Measurements from ENCODE around the gene SYF2.

Gene SYF2

GRCh38 chr1:25198663-25199252 lies 33.5 kb downstream of the SYF2 start:
- in situ Hi-C loops (cut with HindIII; ENCODE audit: low sequenced_read_pairs), result no loop called here
- H3K4me3 ChIP-seq (ENCODE audit: low read depth, low read length), result no peak overlapping the region
- TF ChIP-seq, protein P1, sequence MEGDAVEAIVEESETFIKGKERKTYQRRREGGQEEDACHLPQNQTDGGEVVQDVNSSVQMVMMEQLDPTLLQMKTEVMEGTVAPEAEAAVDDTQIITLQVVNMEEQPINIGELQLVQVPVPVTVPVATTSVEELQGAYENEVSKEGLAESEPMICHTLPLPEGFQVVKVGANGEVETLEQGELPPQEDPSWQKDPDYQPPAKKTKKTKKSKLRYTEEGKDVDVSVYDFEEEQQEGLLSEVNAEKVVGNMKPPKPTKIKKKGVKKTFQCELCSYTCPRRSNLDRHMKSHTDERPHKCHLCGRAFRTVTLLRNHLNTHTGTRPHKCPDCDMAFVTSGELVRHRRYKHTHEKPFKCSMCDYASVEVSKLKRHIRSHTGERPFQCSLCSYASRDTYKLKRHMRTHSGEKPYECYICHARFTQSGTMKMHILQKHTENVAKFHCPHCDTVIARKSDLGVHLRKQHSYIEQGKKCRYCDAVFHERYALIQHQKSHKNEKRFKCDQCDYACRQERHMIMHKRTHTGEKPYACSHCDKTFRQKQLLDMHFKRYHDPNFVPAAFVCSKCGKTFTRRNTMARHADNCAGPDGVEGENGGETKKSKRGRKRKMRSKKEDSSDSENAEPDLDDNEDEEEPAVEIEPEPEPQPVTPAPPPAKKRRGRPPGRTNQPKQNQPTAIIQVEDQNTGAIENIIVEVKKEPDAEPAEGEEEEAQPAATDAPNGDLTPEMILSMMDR (IDR thresholded peaks at IDR 0.05; ENCODE audit: low read depth, low read length), result no peak
- peak; percentile 5 for DNase-seq (ENCODE audit: low read depth, low spot score)

DNA sequence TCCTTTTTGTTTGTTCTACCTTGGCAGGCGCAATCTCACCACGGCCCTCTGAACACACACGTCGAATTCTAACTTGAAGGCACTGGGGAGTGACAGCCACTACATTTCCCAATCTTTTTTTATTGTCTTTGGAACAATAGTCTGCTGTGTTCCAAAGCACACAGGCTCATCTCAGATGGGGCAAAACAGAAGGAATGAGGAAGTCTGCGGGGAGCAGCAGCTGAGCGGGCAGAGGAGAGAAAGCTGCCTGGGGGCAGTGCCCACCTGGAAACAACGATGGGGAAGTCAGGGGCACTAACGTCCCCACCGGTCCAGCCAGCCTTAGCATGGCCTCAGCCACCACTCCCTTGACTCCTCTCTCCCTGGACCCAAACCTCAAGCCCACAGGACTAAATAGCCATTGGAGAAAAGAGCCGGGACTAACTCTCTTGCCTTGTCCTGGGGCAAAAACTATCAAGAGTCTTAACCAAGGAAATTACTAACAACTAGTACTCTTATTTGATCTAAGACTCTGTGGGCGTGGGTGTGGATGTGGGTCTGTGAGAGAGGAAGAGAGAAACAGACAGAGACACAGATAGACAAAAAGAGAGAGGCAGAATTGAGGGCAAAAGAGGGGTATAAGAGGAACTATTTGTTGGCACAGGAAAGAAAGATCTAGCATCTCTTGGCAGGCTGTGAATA lies 34.2 kb downstream of the SYF2 start:
- H3K4me3 ChIP-seq (ENCODE audit: low read depth, low read length), result no peak overlapping the region
- no peak for DNase-seq (ENCODE audit: low read depth, low spot score)
- in situ Hi-C loops (cut with HindIII; ENCODE audit: low sequenced_read_pairs), result no loop called here
- TF ChIP-seq, protein P1 (IDR thresholded peaks at IDR 0.05; ENCODE audit: low read depth, low read length), result no peak

- TF ChIP-seq, protein P1 (IDR thresholded peaks at IDR 0.05; ENCODE audit: low read depth, low read length), result no peak
- in situ Hi-C loops (cut with HindIII; ENCODE audit: low sequenced_read_pairs), result no loop called here
- no peak overlapping the region for H3K4me3 ChIP-seq (ENCODE audit: low read depth, low read length)
- no peak for DNase-seq (ENCODE audit: low read depth, low spot score)
Observed at GRCh38 chr1:25197235-25197975, 34.9 kb downstream of the SYF2 start.

GRCh38 chr1:25196830-25197229 lies 35.5 kb downstream of the SYF2 start:
- TF ChIP-seq, protein P1 (IDR thresholded peaks at IDR 0.05; ENCODE audit: low read depth, low read length), result no peak
- in situ Hi-C loops (cut with HindIII; ENCODE audit: low sequenced_read_pairs), result no loop called here
- no peak overlapping the region for H3K4me3 ChIP-seq (ENCODE audit: low read depth, low read length)
- DNase-seq (ENCODE audit: low read depth, low spot score), result no peak

GRCh38 chr1:25195835-25196234 lies 36.5 kb downstream of the SYF2 start:
- in situ Hi-C loops (cut with HindIII; ENCODE audit: low sequenced_read_pairs), result no loop called here
- H3K4me3 ChIP-seq (ENCODE audit: low read depth, low read length), result no peak overlapping the region
- TF ChIP-seq, protein P1 (IDR thresholded peaks at IDR 0.05; ENCODE audit: low read depth, low read length), result no peak
- DNase-seq (ENCODE audit: low read depth, low spot score), result no peak

DNA sequence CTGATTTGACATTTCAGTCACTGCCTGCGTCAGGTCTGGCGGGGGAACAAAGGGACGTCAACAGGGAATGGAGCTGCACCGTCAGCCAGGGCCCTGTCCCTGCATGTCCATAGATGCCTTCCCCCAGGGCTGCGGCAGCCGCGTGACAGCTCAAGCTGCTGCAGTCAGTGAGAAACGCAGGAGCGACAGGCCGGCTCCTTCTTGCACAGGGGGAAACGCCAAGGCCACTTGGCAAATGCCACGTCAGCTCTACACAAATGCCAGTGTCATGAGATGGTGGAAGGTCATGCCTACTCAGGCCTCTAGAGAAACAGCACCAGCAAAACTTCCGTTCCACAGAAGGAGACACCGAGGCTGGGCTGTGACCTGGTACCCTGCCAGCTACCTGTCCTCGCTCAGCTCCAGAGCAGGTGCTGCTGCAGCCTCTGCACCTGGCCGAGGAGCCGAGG lies 37.7 kb downstream of the SYF2 start:
- no peak overlapping the region for H3K4me3 ChIP-seq (ENCODE audit: low read depth, low read length)
- in situ Hi-C loops (cut with HindIII; ENCODE audit: low sequenced_read_pairs), result no loop called here
- TF ChIP-seq, protein P1 (IDR thresholded peaks at IDR 0.05; ENCODE audit: low read depth, low read length), result no peak
- no peak for DNase-seq (ENCODE audit: low read depth, low spot score)

Data from astrocyte of the spinal cord (primary cell).